NCI-H748 (cell line): Measurements from ENCODE around the gene HNF1A.
A peak's percentile ranks its signal among the peaks of the same experiment; 100 is the strongest.

ENCODE experiments used
- DNase-seq: peaks from one replicate; lab custom pipeline; 2025; ENCODE audit not compliant: unreplicated experiment; lab: John Stamatoyannopoulos, UW

Gene HNF1A

GRCh38 chr12:120956579-120957300, 21.6 kb upstream of the HNF1A start:
- no peak for DNase-seq

GRCh38 chr12:120959111-120959878, 19.0 kb upstream of the HNF1A start:
- no peak for DNase-seq

GRCh38 chr12:120960657-120961056, 17.7 kb upstream of the HNF1A start:
- no peak for DNase-seq

- no peak for DNase-seq
These were observed 16.5 kb upstream of the HNF1A start for GRCh38 chr12:120961604-120962531.

GRCh38 chr12:120962532-120963020, 15.8 kb upstream of the HNF1A start:
- no peak for DNase-seq

- no peak for DNase-seq
These were observed 14.0 kb upstream of the HNF1A start for GRCh38 chr12:120964298-120964697.

GRCh38 chr12:120965534-120966091, 12.7 kb upstream of the HNF1A start:
- DNase-seq, result peak; percentile 64

GRCh38 chr12:120970310-120970709, 8.0 kb upstream of the HNF1A start:
- DNase-seq, result no peak

- peak; percentile 47 for DNase-seq
These were observed 6.8 kb upstream of the HNF1A start for GRCh38 chr12:120971299-120972180.

GRCh38 chr12:120972870-120973543, 5.3 kb upstream of the HNF1A start:
- DNase-seq, result peak; percentile 28

GRCh38 chr12:120977531-120978295, 630 bp upstream of the HNF1A start:
- no peak for DNase-seq

GRCh38 chr12:120979220-120979861, 998 bp downstream of the HNF1A start:
- no peak for DNase-seq

GRCh38 chr12:120979862-120980696, 1.7 kb downstream of the HNF1A start:
- DNase-seq, result no peak

- DNase-seq, result no peak
These were observed 2.5 kb downstream of the HNF1A start for GRCh38 chr12:120980800-120981368.

GRCh38 chr12:120981407-120981941, 3.1 kb downstream of the HNF1A start:
- DNase-seq, result no peak

- no peak for DNase-seq
These were observed 4.3 kb downstream of the HNF1A start for GRCh38 chr12:120982659-120983058.

GRCh38 chr12:120983759-120984158, 5.4 kb downstream of the HNF1A start:
- DNase-seq, result no peak
